Esophagus squamous epithelium (tissue), 4 donors: ENCODE measurements around the gene PIF1.

Source experiments
- POLR2A ChIP-seq, 4 donors: fragments of 450-650 bp; IDR thresholded peaks; one replicate each; pipeline ENCODE4 v1.6.1; 2017; ENCODE audit warnings: antibody characterized with exemption in 4 of 4, mild to moderate bottlenecking in 4 of 4, moderate library complexity in 3 of 4
- TF ChIP-seq, protein P1 (sequence below), 6 experiments: fragments of 450-650 bp in 4 of 6; fragments of 200-600 bp in 2 of 6; sonication (generic) in 2 of 6; IDR thresholded peaks; one replicate each; pipeline ENCODE4 v1.5.1; 2016 to 2019; ENCODE audit warnings: antibody characterized with exemption in 6 of 6, mild to moderate bottlenecking in 4 of 6, moderate library complexity in 4 of 6

DNA sequence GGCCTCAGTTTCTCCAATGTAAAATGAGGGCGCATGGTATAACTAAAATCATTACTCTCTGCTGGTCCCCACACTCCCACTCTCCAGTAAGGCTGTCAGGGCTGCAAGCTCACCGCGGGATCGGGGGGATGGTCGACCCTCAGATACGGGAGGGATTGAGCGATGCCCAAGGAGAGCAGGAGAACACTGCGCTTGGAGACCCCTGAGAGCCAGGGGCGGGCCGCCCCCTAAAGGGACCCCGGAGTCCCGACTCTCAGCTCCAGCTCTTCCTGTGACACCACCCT is 15.6 kb upstream of the PIF1 start:
- TF ChIP-seq, protein P1, sequence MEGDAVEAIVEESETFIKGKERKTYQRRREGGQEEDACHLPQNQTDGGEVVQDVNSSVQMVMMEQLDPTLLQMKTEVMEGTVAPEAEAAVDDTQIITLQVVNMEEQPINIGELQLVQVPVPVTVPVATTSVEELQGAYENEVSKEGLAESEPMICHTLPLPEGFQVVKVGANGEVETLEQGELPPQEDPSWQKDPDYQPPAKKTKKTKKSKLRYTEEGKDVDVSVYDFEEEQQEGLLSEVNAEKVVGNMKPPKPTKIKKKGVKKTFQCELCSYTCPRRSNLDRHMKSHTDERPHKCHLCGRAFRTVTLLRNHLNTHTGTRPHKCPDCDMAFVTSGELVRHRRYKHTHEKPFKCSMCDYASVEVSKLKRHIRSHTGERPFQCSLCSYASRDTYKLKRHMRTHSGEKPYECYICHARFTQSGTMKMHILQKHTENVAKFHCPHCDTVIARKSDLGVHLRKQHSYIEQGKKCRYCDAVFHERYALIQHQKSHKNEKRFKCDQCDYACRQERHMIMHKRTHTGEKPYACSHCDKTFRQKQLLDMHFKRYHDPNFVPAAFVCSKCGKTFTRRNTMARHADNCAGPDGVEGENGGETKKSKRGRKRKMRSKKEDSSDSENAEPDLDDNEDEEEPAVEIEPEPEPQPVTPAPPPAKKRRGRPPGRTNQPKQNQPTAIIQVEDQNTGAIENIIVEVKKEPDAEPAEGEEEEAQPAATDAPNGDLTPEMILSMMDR (IDR thresholded peaks at IDR 0.05), result no peak
- TF ChIP-seq POLR2A (IDR thresholded peaks at IDR 0.05), result no peak
